Measurements from ENCODE around the gene NOC3L. TPM values are rescaled to one million over a fixed set of nuclear protein-coding genes. Genes with fewer than 3 reads are reported as not detected.

Gene NOC3L, protein sequence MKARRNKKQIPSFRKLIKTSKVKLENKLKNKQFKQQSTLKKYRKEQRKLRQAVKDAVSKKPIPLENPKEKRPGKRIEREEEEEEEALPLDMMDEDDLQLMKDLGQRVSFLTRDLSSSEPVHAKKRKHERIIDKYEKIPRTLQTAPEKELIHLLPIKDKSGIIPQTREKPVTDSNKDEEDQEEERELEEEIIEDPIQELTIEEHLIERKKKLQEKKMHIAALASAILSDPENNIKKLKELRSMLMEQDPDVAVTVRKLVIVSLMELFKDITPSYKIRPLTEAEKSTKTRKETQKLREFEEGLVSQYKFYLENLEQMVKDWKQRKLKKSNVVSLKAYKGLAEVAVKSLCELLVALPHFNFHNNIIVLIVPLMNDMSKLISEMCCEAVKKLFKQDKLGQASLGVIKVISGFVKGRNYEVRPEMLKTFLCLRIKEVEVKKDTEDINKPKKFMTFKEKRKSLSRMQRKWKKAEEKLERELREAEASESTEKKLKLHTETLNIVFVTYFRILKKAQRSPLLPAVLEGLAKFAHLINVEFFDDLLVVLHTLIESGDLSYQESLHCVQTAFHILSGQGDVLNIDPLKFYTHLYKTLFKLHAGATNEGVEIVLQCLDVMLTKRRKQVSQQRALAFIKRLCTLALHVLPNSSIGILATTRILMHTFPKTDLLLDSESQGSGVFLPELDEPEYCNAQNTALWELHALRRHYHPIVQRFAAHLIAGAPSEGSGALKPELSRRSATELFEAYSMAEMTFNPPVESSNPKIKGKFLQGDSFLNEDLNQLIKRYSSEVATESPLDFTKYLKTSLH
- 8.9 to 16.3 TPM (median 11.0 TPM) in 3 replicates for polyA plus RNA-seq
- 33.4 TPM for polyA plus RNA-seq (2011; ENCODE audit: low read depth)
- 5.8 and 10.3 TPM in 2 replicates for polyA plus RNA-seq (2011; cell fraction: cytosol; rRNA removed)
- polyA plus RNA-seq (2011; cell fraction: nucleus; rRNA removed), result 17.7 and 22.0 TPM in 2 replicates
- 9.7 and 11.4 TPM in 2 replicates for polyA plus RNA-seq (2012; ENCODE audit: low replicate concordance)
- polyA minus RNA-seq, result 3.4 to 20.4 TPM (median 9.0 TPM) in 3 replicates
- polyA minus RNA-seq (2011; cell fraction: cytosol; rRNA and poly(A)+ RNA removed), result 5.6 TPM
- 10.0 and 22.6 TPM in 2 replicates for polyA minus RNA-seq (2011; cell fraction: nucleus; rRNA and poly(A)+ RNA removed)

DNA sequence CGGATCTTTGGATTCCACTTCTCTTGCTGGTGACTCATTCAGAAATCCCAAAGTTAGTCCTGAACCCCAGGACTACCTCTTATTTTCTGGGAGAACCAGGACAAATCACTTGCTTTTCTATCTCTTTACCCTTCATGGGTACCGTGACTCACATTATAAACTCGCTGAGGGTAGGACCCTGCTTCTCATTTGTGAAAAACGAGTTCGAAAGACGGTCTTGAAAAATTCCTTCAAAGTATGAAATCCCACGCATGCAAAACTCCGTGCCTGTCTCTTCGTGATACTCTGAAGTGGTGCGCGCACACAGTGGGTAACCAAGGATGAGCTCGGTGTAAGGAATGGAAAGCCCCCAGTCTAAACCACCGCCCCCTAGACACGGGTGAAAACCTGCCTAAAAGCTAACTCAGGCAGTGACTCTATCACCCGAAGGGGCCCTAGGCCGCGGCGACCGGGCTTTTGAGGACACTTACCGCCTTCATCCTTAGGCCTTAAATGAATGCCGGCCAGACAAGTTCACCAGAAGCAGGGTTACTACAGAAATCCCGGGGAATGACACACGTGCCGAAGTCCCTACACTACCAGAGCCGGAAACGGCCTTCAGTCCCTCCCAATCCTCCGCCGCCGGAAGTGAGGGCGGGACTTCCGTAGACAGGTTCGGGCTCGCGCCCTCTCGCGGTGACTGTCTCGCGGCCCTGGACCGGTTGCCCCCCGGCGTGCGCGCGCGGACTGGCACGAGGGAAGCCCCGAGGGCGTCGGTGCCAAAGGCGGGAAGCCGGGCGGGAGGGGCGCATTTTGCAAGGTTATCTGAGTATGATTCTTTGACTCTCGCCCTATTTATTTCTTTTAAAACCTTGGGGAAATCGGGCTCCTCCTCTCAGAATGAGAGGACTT is at the start of gene NOC3L:
Gene NOC3L, minus strand, starts transcription at position 580 of the 891 bp plus-strand sequence. Its CDS starts 101 bp downstream, at position 479.
- H2AFZ ChIP-seq (ENCODE audit: control insufficient read depth, low read length), result peak within 1 kb of the TSS; percentile 64
- peak within 1 kb of the TSS; percentile 99 for H3K4me2 ChIP-seq (ENCODE audit: control insufficient read depth, extremely low read depth, insufficient read depth, low read depth, low read length)
- dilution Hi-C loops (cut with MboI; ENCODE audit: extremely low pct_ligation_motif_present, low sequenced_read_pairs), result no loop called here
- H3K27me3 ChIP-seq (ENCODE audit: control insufficient read depth, extremely low read depth, insufficient read depth, low read length), result no peaks in the 10 kb centered on the region
- no peak for TF ChIP-seq EZH2 (IDR thresholded peaks at IDR 0.05; ENCODE audit: low read length)
- TF ChIP-seq, protein P1, sequence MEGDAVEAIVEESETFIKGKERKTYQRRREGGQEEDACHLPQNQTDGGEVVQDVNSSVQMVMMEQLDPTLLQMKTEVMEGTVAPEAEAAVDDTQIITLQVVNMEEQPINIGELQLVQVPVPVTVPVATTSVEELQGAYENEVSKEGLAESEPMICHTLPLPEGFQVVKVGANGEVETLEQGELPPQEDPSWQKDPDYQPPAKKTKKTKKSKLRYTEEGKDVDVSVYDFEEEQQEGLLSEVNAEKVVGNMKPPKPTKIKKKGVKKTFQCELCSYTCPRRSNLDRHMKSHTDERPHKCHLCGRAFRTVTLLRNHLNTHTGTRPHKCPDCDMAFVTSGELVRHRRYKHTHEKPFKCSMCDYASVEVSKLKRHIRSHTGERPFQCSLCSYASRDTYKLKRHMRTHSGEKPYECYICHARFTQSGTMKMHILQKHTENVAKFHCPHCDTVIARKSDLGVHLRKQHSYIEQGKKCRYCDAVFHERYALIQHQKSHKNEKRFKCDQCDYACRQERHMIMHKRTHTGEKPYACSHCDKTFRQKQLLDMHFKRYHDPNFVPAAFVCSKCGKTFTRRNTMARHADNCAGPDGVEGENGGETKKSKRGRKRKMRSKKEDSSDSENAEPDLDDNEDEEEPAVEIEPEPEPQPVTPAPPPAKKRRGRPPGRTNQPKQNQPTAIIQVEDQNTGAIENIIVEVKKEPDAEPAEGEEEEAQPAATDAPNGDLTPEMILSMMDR (optimal IDR thresholded peaks at IDR 0.05 in 1 of 3, IDR thresholded peaks at IDR 0.05 in 1 of 3, conservative IDR thresholded peaks at IDR 0.05 in 1 of 3; ENCODE audit: extremely low read depth in 1 of 3, insufficient read depth in 2 of 3, low read length in 3 of 3), result peak; percentile 59 to 91 (median 75)
- H3K36me3 ChIP-seq (ENCODE audit: control insufficient read depth in 2 of 2, extremely low read depth in 1 of 2, insufficient read depth in 2 of 2, low read length in 2 of 2), result peaks cover 0 to 10% of the 10 kb centered on the region in 2 experiments
- H4K20me1 ChIP-seq (ENCODE audit: control insufficient read depth, extremely low read depth, insufficient read depth, low read length), result peaks cover 2% of the 10 kb centered on the region
- no peaks in the 10 kb centered on the region for H3K9me1 ChIP-seq (ENCODE audit: control insufficient read depth, extremely low read depth, insufficient read depth, low read length)
- H3K79me2 ChIP-seq (ENCODE audit: control insufficient read depth, insufficient read depth, low read length), result peaks cover 38% of the 10 kb centered on the region
- peak within 1 kb of the TSS; percentile 65 to 92 (median 89) for H3K4me3 ChIP-seq (ENCODE audit: control insufficient read depth in 2 of 3, extremely low read depth in 1 of 3, insufficient read depth in 2 of 3, low read depth in 1 of 3, low read length in 3 of 3)
- FAIRE-seq, result peak; percentile 90
- H3K9ac ChIP-seq (ENCODE audit: control insufficient read depth, extremely low read depth, insufficient read depth, low read length), result peak within 1 kb of the TSS; percentile 83
- DNase-seq (ENCODE audit: low read depth, low spot score), result peak; percentile 54
- H3K27ac ChIP-seq (ENCODE audit: control insufficient read depth, insufficient read depth, low read length), result peak within 1 kb of the TSS; percentile 80
- H3K4me1 ChIP-seq (ENCODE audit: control insufficient read depth, extremely low read depth, insufficient read depth, low read length), result peaks cover 16% of the 10 kb centered on the region
- no peaks in the 10 kb centered on the region for H3K9me3 ChIP-seq (ENCODE audit: control insufficient read depth, low read depth, low read length)

DNA sequence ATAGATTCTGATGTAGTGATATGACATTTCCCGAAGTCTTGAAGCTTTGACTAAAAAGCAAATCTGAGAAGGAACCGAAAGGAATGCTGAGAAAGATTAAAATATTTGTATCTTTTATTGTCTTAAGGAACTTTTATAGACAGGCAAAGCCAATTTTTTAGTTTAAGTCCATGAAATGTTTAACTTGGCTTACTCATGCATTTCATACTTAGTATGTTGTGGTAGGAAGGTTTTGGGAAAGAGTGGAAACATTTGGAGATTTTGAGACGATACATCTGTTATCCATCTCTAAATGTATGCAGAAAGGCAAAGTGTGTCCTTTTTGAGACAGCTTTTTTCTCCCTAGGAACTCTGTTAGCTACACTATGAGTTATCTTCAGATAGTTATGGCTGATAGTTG is 49.7 kb upstream of the NOC3L start:
- peaks cover 51% of the 10 kb centered on the region for H3K79me2 ChIP-seq (ENCODE audit: control insufficient read depth, insufficient read depth, low read length)
- H3K27me3 ChIP-seq (ENCODE audit: control insufficient read depth, extremely low read depth, insufficient read depth, low read length), result no peaks in the 10 kb centered on the region
- TF ChIP-seq EZH2 (IDR thresholded peaks at IDR 0.05; ENCODE audit: low read length), result no peak
- TF ChIP-seq, protein P1 (optimal IDR thresholded peaks at IDR 0.05 in 1 of 3, IDR thresholded peaks at IDR 0.05 in 1 of 3, conservative IDR thresholded peaks at IDR 0.05 in 1 of 3; ENCODE audit: extremely low read depth in 1 of 3, insufficient read depth in 2 of 3, low read length in 3 of 3), result no peak
- H3K4me2 ChIP-seq (ENCODE audit: control insufficient read depth, extremely low read depth, insufficient read depth, low read depth, low read length), result no peak overlapping the region
- dilution Hi-C loops (cut with MboI; ENCODE audit: extremely low pct_ligation_motif_present, low sequenced_read_pairs), result no loop called here
- no peak for FAIRE-seq
- no peaks in the 10 kb centered on the region for H3K9me1 ChIP-seq (ENCODE audit: control insufficient read depth, extremely low read depth, insufficient read depth, low read length)
- peaks cover 2% of the 10 kb centered on the region for H3K4me1 ChIP-seq (ENCODE audit: control insufficient read depth, extremely low read depth, insufficient read depth, low read length)
- no peaks in the 10 kb centered on the region for H4K20me1 ChIP-seq (ENCODE audit: control insufficient read depth, extremely low read depth, insufficient read depth, low read length)
- no peak for DNase-seq (ENCODE audit: low read depth, low spot score)
- H3K9ac ChIP-seq (ENCODE audit: control insufficient read depth, extremely low read depth, insufficient read depth, low read length), result no peak overlapping the region
- no peaks in the 10 kb centered on the region for H3K36me3 ChIP-seq (ENCODE audit: control insufficient read depth in 2 of 2, extremely low read depth in 1 of 2, insufficient read depth in 2 of 2, low read length in 2 of 2)
- no peak overlapping the region for H2AFZ ChIP-seq (ENCODE audit: control insufficient read depth, low read length)
- no peaks in the 10 kb centered on the region for H3K9me3 ChIP-seq (ENCODE audit: control insufficient read depth, low read depth, low read length)
- no peak overlapping the region for H3K27ac ChIP-seq (ENCODE audit: control insufficient read depth, insufficient read depth, low read length)
- no peak overlapping the region for H3K4me3 ChIP-seq (ENCODE audit: control insufficient read depth in 2 of 3, extremely low read depth in 1 of 3, insufficient read depth in 2 of 3, low read depth in 1 of 3, low read length in 3 of 3)
